CD4-positive, CD25-positive, alpha-beta regulatory T cell (primary cell): Measurements from ENCODE around the gene IL13RA2. TPM values are rescaled to one million over a fixed set of nuclear protein-coding genes. Genes with fewer than 3 reads are reported as not detected.

Source experiments
- ATAC-seq, 2 donors: fragments of 150-1000 bp; cut with Tn5 transposase; one replicate each; pipeline ENCODE4 v1.10.0; 2021; ENCODE audit warnings: low read depth in 2 of 2, moderate number of reproducible peaks in 2 of 2, moderate library complexity in 1 of 2
- DNase-seq, 3 donors: peaks; one replicate each; pipeline versions ENCODE4 v3.0.0 to v3.0.0-alpha.2; 2012 to 2022; ENCODE audit warnings: mixed read lengths in 1 of 3
- H3K27ac ChIP-seq: one replicate; pipeline ENCODE4 v1.7.0; 2013; ENCODE audit warnings: mild to moderate bottlenecking, low read length; ENCODE audit not compliant: insufficient read depth, poor library complexity, severe bottlenecking
- H3K27me3 ChIP-seq: one replicate; pipeline ENCODE4 v1.7.0; 2013; ENCODE audit warnings: low read length; ENCODE audit not compliant: control insufficient read depth, insufficient read depth
- H3K36me3 ChIP-seq: one replicate; pipeline ENCODE4 v1.7.0; 2013; ENCODE audit warnings: mild to moderate bottlenecking, low read length, moderate library complexity; ENCODE audit not compliant: control insufficient read depth, insufficient read depth
- H3K4me1 ChIP-seq: 2 replicates; pipeline ENCODE4 v1.7.0; 2013; ENCODE audit warnings: mild to moderate bottlenecking, low read length; ENCODE audit not compliant: insufficient read depth, control insufficient read depth, poor library complexity, severe bottlenecking
- H3K4me3 ChIP-seq: one replicate; pipeline ENCODE4 v1.7.0; 2013; ENCODE audit warnings: low read depth, mild to moderate bottlenecking, low read length, moderate library complexity
- H3K9me3 ChIP-seq, 2 experiments: 1 replicate in 1 of 2; 2 replicates in 1 of 2; pipeline ENCODE4 v1.7.0; 2013; ENCODE audit warnings: low read length in 2 of 2, mild to moderate bottlenecking in 1 of 2, moderate library complexity in 1 of 2; ENCODE audit not compliant: control insufficient read depth in 2 of 2
- H3K27ac Mint-ChIP-seq, 3 donors: one replicate each; pipeline ENCODE4 v1.8.0; 2020 to 2022; ENCODE audit warnings: mild to moderate bottlenecking in 3 of 3, mixed read lengths in 3 of 3, moderate library complexity in 2 of 3
- H3K27me3 Mint-ChIP-seq: one replicate; pipeline ENCODE4 v1.8.0; 2022; ENCODE audit warnings: mild to moderate bottlenecking, mixed read lengths
- H3K36me3 Mint-ChIP-seq: one replicate; pipeline ENCODE4 v1.8.0; 2020; ENCODE audit warnings: mixed read lengths
- H3K4me1 Mint-ChIP-seq, 4 donors: one replicate each; pipeline ENCODE4 v1.8.0; 2020 to 2022; ENCODE audit warnings: mixed read lengths in 4 of 4, mild to moderate bottlenecking in 1 of 4
- H3K4me3 Mint-ChIP-seq, 4 donors: one replicate each; pipeline ENCODE4 v1.8.0; 2020 to 2022; ENCODE audit warnings: mild to moderate bottlenecking in 4 of 4, mixed read lengths in 4 of 4, moderate library complexity in 3 of 4
- H3K9me3 Mint-ChIP-seq, 7 donors: one replicate each; pipeline ENCODE4 v1.8.0; 2020 to 2022; ENCODE audit warnings: mixed read lengths in 7 of 7, mild to moderate bottlenecking in 3 of 7, moderate library complexity in 2 of 7
- polyA plus RNA-seq, 4 donors: library from polyadenylated mRNA; unstranded; fragments of 300-500 nt; fragmentation: Illumina TruSeq; gene quantifications; one replicate each; pipeline ENCODE4 v1.2.3, GENCODE V29; 2021
- total RNA-seq: library from RNA; stranded (reverse); gene quantifications from one replicate; pipeline ENCODE4 v1.2.3, GENCODE V29; 2022

Gene IL13RA2
- total and polyA plus RNA-seq, 5 donors from 2014 or later, result not detected

DNA sequence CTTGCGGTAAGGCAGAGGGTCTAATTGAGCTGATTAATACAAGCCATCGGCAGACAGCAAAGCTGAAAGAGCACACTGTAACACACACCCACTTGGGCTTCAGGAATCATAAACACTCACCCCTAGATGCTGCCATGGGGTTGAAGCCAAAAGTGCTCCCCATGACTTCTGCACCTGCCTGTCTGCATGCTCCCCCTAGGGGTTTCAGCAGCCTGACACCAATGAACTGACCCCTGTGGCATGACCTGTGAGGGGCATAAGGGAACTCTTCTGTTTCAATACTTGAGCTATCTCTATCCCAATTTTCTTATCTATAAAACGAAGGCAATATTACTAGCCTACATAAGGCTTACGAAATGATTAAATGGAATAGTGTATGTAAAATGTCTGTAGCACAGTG, 23.0 kb upstream of the IL13RA2 start:
- no peaks in the 10 kb centered on the region for H3K36me3 ChIP-seq
- Mint-ChIP-seq H3K9me3 (peaks cover 0 to 10% (median 0%) of the 10 kb centered on the region in 7 donors), H3K4me3 (no peak overlapping the region), H3K4me1 (no peaks in the 10 kb centered on the region), H3K27ac (no peak overlapping the region), H3K36me3 (no peaks in the 10 kb centered on the region), H3K27me3 (no peaks in the 10 kb centered on the region)
- DNase-seq (no peak), ATAC-seq (no peak)
- H3K4me3 ChIP-seq, result no peak overlapping the region
- H3K9me3 ChIP-seq, result no peaks in the 10 kb centered on the region
- H3K27ac ChIP-seq, result no peak overlapping the region
- H3K27me3 ChIP-seq, result no peaks in the 10 kb centered on the region
- no peaks in the 10 kb centered on the region for H3K4me1 ChIP-seq

GRCh38 chrX:115038406-115038805, 21.0 kb upstream of the IL13RA2 start:
- no peak for DNase-seq
- Histone ChIP-seq H3K27me3 (no peaks in the 10 kb centered on the region), H3K36me3 (no peaks in the 10 kb centered on the region), H3K4me1 (no peaks in the 10 kb centered on the region), H3K4me3 (no peak overlapping the region), H3K9me3 (no peaks in the 10 kb centered on the region), H3K27ac (no peak overlapping the region)
- H3K9me3 Mint-ChIP-seq, result peaks cover 0 to 10% (median 0%) of the 10 kb centered on the region in 7 donors
- no peak for ATAC-seq
- H3K27ac Mint-ChIP-seq, result no peak overlapping the region
- H3K4me1 Mint-ChIP-seq, result no peaks in the 10 kb centered on the region
- H3K4me3 Mint-ChIP-seq, result no peak overlapping the region
- no peaks in the 10 kb centered on the region for H3K27me3 Mint-ChIP-seq
- H3K36me3 Mint-ChIP-seq, result no peaks in the 10 kb centered on the region

GRCh38 chrX:115036029-115036428, 18.6 kb upstream of the IL13RA2 start:
- H3K36me3 Mint-ChIP-seq, result no peaks in the 10 kb centered on the region
- H3K4me1 Mint-ChIP-seq, result no peaks in the 10 kb centered on the region
- ATAC-seq (no peak), DNase-seq (no peak)
- Histone ChIP-seq H3K4me3 (no peak overlapping the region), H3K9me3 (no peaks in the 10 kb centered on the region), H3K27me3 (no peaks in the 10 kb centered on the region), H3K4me1 (no peaks in the 10 kb centered on the region), H3K36me3 (no peaks in the 10 kb centered on the region), H3K27ac (no peak overlapping the region)
- no peak overlapping the region for H3K4me3 Mint-ChIP-seq
- H3K9me3 Mint-ChIP-seq, result peaks cover 0 to 10% (median 0%) of the 10 kb centered on the region in 7 donors
- H3K27ac Mint-ChIP-seq, result no peak overlapping the region
- H3K27me3 Mint-ChIP-seq, result no peaks in the 10 kb centered on the region

DNA sequence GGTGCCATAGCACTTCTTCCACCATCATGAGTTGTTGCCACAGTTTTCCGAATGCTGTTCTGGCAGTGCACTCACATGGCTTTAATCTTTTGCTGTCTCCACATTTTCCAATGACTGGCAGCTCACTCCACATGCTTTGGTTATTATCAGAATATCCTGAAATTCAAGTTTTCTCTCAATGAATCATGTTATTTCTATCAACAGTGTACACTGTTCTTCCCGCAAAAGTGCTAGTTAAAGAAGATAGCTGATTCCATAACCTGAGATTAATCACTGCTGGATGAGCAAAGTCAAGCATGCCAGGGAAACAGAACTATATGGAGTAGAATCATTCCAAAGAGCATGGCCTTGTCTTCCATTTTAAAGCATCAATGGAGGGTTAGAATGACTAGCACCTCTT, 14.6 kb upstream of the IL13RA2 start:
- Histone ChIP-seq H3K9me3 (no peaks in the 10 kb centered on the region), H3K27me3 (no peaks in the 10 kb centered on the region), H3K4me1 (no peaks in the 10 kb centered on the region), H3K27ac (no peak overlapping the region), H3K36me3 (no peaks in the 10 kb centered on the region), H3K4me3 (no peak overlapping the region)
- no peak for DNase-seq
- Mint-ChIP-seq H3K9me3 (peaks cover 0 to 2% (median 0%) of the 10 kb centered on the region in 7 donors), H3K27ac (no peak overlapping the region), H3K4me1 (no peaks in the 10 kb centered on the region), H3K36me3 (no peaks in the 10 kb centered on the region), H3K4me3 (no peak overlapping the region), H3K27me3 (no peaks in the 10 kb centered on the region)
- no peak for ATAC-seq

DNA sequence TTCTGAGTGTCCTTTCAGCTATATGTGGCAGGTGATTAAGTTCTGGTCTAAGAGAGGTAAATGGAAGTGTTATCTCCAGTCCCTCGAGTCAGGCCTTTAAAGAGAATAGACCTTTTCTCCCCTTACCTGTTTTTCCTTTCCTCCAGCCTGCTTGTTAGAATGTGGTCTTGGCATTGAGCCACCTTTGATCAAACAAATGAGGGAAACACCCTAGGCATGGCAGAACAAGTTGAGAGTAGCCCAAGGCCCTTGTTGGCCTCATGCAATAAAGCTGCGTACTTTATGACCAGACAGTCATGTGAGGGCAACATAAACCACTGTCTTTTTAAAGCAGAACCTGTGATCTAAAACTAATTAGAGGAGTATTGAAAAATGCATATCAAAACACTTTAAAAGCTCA, 13.2 kb upstream of the IL13RA2 start:
- H3K36me3 Mint-ChIP-seq, result no peaks in the 10 kb centered on the region
- peaks cover 0 to 6% (median 0%) of the 10 kb centered on the region in 7 donors for H3K9me3 Mint-ChIP-seq
- H3K4me1 ChIP-seq, result no peaks in the 10 kb centered on the region
- H3K27me3 Mint-ChIP-seq, result no peaks in the 10 kb centered on the region
- ATAC-seq (no peak), DNase-seq (no peak)
- H3K27me3 ChIP-seq, result no peaks in the 10 kb centered on the region
- H3K4me1 Mint-ChIP-seq, result no peaks in the 10 kb centered on the region
- no peak overlapping the region for H3K4me3 Mint-ChIP-seq
- H3K4me3 ChIP-seq, result no peak overlapping the region
- no peaks in the 10 kb centered on the region for H3K36me3 ChIP-seq
- H3K27ac Mint-ChIP-seq, result no peak overlapping the region
- no peaks in the 10 kb centered on the region for H3K9me3 ChIP-seq
- no peak overlapping the region for H3K27ac ChIP-seq

GRCh38 chrX:115029869-115030570, 12.6 kb upstream of the IL13RA2 start:
- H3K9me3 ChIP-seq, result no peaks in the 10 kb centered on the region

GRCh38 chrX:115029440-115029839, 12.0 kb upstream of the IL13RA2 start:
- H3K4me3 ChIP-seq, result no peak overlapping the region
- H3K4me3 Mint-ChIP-seq, result no peak overlapping the region
- no peak overlapping the region for H3K27ac Mint-ChIP-seq
- H3K4me1 ChIP-seq, result no peaks in the 10 kb centered on the region
- no peaks in the 10 kb centered on the region for H3K36me3 ChIP-seq
- H3K36me3 Mint-ChIP-seq, result no peaks in the 10 kb centered on the region
- H3K4me1 Mint-ChIP-seq, result no peaks in the 10 kb centered on the region
- DNase-seq (no peak), ATAC-seq (no peak)
- H3K9me3 ChIP-seq, result no peaks in the 10 kb centered on the region
- H3K27me3 Mint-ChIP-seq, result no peaks in the 10 kb centered on the region
- no peak overlapping the region for H3K27ac ChIP-seq
- peaks cover 0 to 7% (median 0%) of the 10 kb centered on the region in 7 donors for H3K9me3 Mint-ChIP-seq
- H3K27me3 ChIP-seq, result no peaks in the 10 kb centered on the region

More at GRCh38 chrX:115029869-115030570, 12.6 kb upstream of the IL13RA2 start:
- H3K27me3 Mint-ChIP-seq, result no peaks in the 10 kb centered on the region
- no peak for DNase-seq
- H3K4me1 Mint-ChIP-seq, result no peaks in the 10 kb centered on the region
- no peak for ATAC-seq
- no peak overlapping the region for H3K27ac Mint-ChIP-seq
- H3K36me3 Mint-ChIP-seq, result no peaks in the 10 kb centered on the region
- Histone ChIP-seq H3K36me3 (no peaks in the 10 kb centered on the region), H3K4me3 (no peak overlapping the region), H3K4me1 (no peaks in the 10 kb centered on the region), H3K27me3 (no peaks in the 10 kb centered on the region), H3K27ac (no peak overlapping the region)
- no peak overlapping the region for H3K4me3 Mint-ChIP-seq
- peaks cover 0 to 7% (median 0%) of the 10 kb centered on the region in 7 donors for H3K9me3 Mint-ChIP-seq

- no peaks in the 10 kb centered on the region for H3K4me1 ChIP-seq
- DNase-seq, result no peak
- peaks cover 0 to 7% (median 1%) of the 10 kb centered on the region in 7 donors for H3K9me3 Mint-ChIP-seq
- H3K36me3 Mint-ChIP-seq, result no peaks in the 10 kb centered on the region
- H3K9me3 ChIP-seq, result no peaks in the 10 kb centered on the region
- no peaks in the 10 kb centered on the region for H3K27me3 Mint-ChIP-seq
- H3K36me3 ChIP-seq, result no peaks in the 10 kb centered on the region
- H3K4me3 Mint-ChIP-seq, result no peak overlapping the region
- no peak for ATAC-seq
- H3K4me1 Mint-ChIP-seq, result no peaks in the 10 kb centered on the region
- H3K27ac ChIP-seq, result no peak overlapping the region
- no peak overlapping the region for H3K4me3 ChIP-seq
- no peaks in the 10 kb centered on the region for H3K27me3 ChIP-seq
- no peak overlapping the region for H3K27ac Mint-ChIP-seq
These were observed 6.4 kb upstream of the IL13RA2 start for GRCh38 chrX:115023811-115024210.
